Gastrocnemius medialis (tissue), 4 donors: Measurements from ENCODE around the gene EHD4.

Experiments used
- CTCF ChIP-seq, 5 experiments: fragments of 450-650 bp in 3 of 5; fragments of 200-600 bp in 2 of 5; sonication (generic) in 2 of 5; IDR thresholded peaks in 4 of 5; conservative IDR thresholded peaks in 1 of 5; 1 replicate in 4 of 5; 2 replicates in 1 of 5; pipeline ENCODE4 v1.5.1; 2016 to 2019; ENCODE audit warnings: antibody characterized with exemption in 5 of 5, mild to moderate bottlenecking in 3 of 5, moderate library complexity in 3 of 5
- POLR2A ChIP-seq, 2 donors: fragments of 450-650 bp; IDR thresholded peaks; one replicate each; pipeline ENCODE4 v1.6.1; 2017; ENCODE audit warnings: antibody characterized with exemption in 2 of 2, mild to moderate bottlenecking in 2 of 2, moderate library complexity in 2 of 2

DNA sequence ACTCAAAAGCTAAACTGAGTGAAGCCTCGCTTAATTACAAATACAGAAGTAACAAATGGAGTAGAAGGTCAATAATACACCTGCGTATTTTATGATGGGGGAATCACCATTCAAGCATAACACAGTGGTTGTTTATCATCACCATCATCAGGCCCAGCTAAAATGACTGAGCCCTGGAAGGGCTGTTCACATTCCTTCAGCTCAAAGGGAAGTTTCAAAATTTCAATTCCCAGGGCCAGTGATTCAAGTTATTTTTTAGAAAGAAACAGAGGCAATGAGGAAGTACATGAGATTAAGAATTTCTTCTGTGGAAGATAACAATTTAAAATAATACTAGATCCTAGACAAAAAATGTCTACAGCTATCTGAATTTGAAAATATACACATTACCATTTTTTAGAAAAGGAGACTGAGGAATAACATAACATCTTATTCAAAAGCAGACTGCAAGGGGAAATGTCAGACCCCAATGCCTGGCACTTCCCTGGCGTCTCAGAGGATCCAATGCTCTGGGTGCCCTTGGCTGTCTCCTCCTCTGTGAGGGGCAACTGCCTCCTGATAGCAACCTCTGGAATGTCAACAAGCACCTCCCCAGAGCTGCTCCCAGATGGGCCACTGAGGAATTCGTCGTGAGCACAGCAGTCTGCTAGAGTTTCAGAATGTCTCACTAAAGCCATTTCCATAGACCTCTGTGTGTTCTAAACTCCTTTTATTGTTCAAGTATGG is 22.8 kb downstream of the EHD4 start:
- TF ChIP-seq CTCF (IDR thresholded peaks at IDR 0.05 in 4 of 5, conservative IDR thresholded peaks at IDR 0.05 in 1 of 5) (no peak), POLR2A (IDR thresholded peaks at IDR 0.05) (no peak)
